HG02571 (cell line): ENCODE results near the gene RABL6.

Experiments
- ATAC-seq: cut with Tn5 transposase; IDR thresholded peaks from one replicate; pipeline ENCODE4 v1.9.1; 2021; ENCODE audit warnings: mild to moderate bottlenecking, moderate library complexity; ENCODE audit not compliant: unreplicated experiment

The RABL6 gene

DNA sequence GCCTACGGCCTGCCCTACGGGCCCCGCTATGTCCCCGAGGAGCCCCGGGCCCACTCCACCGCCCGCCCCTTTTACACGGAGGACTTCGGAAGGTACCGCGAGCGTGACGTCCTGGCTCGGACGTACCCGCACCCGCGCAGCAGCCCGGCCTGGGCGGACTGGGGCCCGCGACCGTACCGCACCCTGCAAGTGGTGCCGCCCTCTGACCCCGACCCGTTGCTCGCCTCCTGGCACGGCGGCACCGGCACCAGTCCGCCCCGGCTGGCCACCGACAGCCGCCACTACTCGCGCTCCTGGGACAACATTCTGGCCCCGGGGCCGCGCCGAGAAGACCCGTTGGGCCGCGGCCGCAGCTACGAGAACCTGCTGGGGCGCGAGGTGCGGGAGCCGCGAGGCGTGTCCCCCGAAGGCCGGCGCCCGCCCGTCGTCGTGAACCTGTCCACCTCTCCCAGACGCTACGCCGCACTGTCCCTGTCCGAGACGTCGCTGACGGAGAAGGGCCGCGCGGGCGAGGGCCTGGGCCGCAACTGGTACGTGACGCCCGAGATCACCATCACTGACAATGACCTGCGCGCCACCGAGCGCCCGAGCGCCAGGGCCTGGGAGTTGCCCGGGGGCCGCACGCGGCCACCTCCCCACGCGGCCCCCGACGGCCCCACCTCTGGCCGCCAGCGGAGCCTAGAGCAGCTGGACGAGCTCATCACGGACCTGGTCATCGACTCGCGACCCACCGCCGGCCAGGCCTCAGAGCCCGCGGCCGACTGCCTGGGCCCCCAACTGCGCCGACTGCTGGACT is 37.9 kb downstream of the RABL6 start:
- no peak for ATAC-seq

DNA sequence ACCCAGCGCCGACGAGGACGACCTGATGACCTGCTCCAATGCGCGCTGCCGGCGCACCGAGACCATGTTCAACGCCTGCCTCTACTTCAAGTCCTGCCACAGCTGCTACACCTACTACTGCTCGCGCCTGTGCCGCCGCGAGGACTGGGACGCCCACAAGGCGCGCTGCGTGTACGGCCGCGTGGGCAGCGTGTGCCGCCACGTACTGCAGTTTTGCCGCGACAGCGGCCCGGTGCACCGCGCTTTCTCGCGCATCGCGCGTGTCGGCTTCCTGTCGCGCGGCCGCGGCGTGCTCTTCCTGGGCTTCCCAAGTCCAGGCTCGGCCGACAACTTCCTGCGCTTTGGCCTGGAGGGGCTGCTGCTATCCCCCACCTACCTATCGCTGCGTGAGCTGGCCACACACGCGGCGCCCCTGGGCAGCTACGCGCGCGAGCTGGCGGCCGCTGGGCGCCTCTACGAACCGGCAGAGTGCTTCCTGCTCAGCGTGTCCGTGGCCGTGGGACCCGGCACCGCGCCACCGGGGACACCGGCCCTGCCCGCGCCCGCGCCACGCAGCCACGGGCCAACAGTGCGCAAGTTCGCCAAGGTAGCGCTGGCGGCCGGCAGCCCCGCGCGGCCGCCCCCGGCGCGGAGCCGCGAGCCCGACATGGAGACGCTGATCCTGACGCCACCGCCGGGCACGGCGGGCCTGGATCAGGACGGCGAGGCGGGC is 38.8 kb downstream of the RABL6 start:
- no peak for ATAC-seq

DNA sequence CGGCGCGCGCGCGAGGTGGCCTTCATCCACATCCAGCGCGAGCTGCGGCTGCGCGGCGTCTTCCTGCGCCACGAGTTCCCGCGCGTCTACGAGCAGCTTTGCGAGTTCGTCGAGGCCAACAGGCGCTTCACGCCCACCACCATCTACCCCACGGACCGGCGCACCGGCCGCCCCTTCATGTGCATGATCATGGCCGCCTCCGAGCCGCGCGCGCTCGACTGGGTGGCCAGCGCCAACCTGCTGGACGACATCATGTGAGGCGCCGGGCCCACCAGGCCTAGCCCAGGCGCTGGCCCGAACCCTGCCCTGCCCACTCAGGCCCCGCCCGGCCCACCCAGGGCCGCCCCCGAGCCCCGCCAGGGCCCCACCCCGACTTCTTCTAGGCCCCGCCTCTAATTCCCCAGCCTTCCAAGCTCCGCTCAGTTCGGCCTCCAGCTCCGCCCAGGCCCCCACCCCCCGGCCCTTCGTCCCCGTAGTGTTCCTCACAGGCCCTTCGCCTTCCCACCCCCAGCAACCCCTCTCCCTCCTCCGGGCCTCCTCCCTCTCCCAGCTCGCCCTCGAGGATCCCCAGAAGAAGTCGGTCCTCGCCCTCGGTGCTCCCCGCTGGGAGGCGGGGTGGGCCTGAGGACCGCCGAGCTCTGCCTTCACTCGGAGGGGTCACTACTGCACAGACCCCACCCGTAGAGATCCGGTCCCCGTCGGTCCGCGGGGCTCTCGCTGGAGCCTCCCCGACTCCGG is 39.5 kb downstream of the RABL6 start:
- no peak for ATAC-seq

DNA sequence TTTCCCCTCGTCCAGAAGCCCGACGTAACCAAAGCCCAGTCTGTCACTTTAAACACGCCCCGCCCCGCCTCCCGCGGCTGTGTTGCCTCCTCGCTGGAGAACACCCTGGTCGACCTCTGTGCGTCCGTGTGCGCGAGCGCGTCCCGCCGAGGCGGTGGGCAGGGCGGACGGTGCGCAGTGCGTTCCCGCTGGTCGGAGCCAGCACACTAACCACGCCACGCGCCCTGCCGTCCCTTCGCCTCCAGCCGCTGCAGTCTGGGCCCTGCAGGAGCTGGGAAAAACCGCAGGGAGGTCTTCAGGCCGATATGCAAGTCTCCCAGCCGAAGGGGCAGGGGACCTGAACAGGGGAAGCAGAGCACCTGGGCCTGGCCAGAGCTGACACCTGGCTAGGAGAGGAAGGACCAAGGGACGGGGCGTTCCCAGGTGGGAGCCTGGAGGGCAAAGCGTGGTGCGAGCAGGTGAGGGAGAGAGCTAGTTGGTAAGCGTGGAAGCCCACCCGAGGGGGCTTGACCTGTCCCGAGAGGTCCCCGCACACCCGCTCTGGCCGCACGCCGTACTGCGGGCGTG is 40.2 kb downstream of the RABL6 start:
- ATAC-seq = no peak

DNA sequence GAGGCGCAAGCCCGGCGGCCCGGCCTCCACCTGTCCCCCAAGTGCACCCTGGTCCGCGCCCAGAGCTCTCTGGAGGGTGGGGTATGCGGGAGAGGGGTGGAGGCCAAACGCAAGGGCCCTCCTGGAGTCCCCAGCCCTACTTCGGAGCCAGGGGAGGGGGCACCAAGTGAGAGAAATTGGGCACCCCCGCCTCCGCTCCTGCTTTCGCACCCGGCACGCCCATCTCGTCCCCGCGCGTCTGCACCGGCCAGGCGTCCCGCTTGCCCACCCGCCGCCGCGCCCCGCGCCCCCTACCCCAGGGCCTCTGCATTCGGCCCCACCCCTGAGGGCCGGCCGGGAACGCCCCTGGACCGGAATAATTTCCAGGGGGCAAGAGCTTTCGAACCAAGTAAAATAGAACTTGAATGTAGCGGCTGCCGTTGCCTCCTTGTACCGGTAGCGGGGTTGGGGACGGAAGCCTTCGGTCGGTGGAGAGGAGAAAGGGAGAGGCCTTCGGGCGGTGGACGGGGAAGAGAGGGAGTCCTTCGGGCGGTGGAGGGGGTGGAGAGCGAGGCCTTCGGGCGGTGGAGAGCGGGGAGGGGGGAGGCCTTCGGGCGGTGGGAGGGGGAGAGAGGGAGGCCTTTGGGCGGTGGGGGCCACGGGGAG is 40.8 kb downstream of the RABL6 start:
- ATAC-seq = peak; percentile 3

DNA sequence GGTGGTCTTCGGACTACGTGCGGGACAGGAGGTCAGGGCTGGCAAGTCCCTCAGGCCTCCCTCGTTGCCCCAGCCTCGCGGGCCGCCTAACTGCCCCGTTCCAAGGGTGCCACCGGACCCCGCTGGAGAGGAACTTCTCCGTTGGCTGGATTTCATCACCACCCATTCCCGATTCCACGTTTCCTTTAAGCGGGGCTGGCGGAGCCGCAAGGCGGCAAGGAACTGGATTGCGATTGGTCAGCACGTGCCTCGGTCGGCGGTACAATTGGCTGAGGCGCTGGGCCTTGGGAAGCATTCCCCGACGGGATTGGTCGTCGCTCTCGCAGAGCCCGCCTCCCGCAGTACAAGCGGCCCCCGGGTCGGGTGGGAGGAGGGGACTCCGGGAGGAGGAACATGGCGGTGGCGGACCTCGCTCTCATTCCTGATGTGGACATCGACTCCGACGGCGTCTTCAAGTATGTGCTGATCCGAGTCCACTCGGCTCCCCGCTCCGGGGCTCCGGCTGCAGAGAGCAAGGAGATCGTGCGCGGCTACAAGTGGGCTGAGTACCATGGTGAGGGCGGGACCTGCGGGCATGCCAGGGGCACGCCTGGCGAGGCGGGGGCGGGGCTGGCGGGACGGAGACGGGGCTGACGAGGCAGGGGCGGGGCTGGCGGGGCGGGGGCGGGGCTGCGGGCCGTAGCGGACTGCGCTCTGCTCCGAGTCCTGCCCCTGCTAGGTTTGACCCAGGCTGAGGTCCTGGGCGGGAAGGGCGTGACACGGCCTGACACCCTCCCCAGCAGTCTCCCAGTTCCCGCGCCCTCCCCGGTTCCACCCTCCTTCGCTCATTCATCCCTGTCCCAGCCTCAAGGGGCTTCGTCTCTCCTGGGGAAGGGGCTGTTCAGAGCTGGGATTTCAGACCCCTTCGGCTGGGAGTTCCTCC is 41.6 kb downstream of the RABL6 start, which contains the start of gene PHPT1:
Gene PHPT1, plus strand, starts transcription at position 372 of the 922 bp plus-strand sequence. Its CDS starts 22 bp downstream, at position 394.
- ATAC-seq = peak; percentile 73

DNA sequence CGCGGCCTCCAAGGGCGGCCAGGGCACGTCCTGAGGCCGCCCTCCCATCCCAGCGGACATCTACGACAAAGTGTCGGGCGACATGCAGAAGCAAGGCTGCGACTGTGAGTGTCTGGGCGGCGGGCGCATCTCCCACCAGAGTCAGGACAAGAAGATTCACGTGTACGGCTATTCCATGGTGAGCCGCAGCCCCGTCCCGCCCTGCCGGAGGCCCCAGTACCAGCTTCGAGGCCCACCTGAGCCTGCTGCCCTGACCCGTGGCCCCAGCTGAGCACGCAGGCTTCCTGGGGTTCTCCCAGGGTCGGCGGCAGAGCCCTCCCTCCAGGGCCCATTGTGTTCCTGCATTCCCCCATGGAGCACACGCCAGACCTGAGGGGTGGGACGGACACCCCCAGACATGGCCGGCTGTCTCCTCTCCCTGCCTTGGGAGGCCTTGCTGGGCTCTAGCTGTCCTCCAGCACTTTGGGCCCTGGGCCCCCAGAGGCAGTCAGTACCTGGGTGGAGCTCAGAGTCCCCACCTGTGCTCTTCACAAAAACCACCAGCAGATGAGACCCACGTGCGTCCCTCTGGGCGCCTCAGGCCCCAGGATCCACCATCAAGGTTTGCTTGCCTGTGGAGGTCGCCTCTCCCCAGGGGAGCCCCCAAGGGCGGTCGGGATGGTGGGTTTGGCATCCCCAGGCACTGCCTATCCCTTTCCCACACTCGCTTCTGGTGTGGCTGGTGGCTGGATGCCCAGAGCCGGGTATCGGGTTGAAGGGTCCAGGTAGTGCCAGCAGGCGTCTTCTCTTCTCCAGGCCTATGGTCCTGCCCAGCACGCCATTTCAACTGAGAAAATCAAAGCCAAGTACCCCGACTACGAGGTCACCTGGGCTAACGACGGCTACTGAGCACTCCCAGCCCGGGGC is 42.5 kb downstream of the RABL6 start:
- no peak for ATAC-seq

DNA sequence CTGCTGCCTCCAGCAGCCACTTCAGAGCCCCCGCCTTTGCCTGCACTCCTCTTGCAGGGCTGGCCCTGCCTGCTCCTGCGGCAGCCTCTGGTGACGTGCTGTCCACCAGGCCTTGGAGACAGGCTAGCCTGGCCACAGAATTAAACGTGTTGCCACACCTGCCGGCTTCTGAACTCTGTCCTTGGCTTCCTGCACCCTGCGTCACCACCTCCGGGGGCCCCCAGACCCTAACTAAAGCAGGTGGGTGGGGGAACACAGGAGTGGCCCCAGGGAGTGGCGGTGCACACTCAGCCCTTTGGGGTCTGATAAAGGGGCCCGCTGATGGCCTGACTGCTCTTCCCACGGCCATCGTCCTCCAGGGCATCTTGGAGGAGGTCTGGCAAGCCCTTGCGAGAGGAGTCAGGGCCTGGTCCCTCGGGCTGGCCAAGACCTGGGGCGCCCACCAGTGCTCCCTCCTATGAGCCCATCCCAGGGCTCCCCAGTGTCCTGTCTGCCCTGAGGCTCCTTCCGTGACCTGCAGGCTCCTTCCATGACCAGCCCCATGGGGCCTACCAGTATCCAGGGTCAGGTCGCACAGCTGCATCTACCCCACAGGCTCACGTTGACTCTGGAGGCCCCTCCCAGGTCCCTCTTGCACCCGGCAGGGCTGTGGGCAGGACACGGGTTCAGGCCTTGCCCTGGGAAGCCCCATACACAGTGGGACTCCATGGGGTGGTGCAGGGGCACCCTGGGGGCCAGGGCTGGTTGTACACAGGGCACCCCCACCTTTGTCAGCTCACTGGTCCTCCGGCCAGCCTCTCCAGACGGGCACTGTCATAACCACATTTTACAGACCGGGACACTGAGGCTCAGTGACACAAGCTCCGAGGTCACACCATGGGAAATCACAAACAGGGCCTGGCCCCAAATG is 43.4 kb downstream of the RABL6 start:
- no peak for ATAC-seq

DNA sequence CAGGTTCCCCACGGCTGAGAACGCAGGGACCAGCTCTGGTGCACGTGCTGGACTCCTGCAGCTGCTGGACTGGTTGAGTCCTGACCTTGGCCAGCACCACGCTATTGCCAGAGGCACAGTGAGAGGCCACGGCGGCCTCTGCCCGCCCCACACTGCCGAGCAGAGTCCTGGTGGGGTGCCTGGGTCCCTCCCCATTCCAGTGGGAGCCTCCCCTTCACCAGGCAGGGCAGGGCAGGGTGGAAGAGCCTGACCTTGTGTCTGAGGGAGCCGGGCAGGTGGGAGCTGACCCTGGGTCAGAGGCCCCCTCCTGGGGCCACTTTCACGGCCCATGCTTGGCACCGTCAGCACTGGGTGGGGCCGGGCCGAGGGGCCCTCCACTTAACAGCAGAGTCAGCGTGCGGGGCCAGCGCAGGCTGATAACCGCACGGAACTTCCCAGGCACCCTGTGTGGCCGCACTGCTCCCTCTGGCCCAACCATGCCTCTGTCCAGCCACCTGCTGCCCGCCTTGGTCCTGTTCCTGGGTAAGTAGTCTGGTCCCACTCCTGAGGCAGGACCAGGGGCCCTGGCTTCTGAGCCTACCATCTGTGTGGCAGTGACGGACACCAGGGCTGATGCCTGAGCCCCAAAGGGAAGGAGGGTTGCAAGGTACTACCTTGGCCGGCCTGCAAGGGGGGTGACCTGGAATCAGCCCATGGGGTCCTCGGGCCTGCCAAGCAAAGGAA is 44.4 kb downstream of the RABL6 start, which contains the start of gene MAMDC4:
Gene MAMDC4, plus strand, starts transcription at position 406 of the 723 bp plus-strand sequence. Its CDS starts 71 bp downstream, at position 477.
- no peak for ATAC-seq

DNA sequence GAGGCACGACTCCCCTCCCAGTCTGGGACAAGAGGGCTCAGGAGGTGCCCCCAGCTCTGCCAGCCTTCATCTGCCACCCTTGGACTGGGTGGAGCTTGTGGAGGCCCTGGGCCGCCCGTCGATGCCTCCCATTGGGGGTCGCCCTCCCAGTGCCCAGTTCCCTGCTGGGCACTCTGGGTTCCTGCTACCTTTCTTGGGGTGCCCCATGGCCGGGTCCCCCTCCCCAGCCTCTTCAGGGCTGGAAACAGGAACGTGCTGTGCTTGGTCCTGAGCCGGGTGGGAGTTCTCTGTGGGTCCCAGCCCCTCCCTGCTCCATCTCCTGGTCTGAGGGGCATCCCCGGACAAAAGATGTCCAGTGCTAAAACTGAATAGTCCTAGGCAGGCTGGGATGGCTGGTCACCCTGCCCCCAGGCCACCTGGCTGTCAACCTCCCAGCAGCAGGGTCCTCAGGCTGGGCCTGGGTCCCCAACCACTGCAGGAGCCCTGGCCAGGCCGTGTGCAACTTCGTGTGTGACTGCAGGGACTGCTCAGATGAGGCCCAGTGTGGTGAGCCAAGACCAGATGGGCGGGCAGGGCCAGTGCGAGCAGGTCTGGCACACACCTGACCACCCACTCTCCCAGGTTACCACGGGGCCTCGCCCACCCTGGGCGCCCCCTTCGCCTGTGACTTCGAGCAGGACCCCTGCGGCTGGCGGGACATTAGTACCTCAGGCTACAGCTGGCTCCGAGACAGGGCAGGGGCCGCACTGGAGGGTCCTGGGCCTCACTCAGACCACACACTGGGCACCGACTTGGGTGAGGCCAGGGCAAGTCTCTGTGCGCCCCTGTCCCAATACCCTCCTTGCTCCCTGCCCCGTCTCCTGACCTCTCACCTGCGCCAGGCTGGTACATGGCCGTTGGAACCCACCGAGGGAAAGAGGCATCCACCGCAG is 45.2 kb downstream of the RABL6 start:
- no peak for ATAC-seq

DNA sequence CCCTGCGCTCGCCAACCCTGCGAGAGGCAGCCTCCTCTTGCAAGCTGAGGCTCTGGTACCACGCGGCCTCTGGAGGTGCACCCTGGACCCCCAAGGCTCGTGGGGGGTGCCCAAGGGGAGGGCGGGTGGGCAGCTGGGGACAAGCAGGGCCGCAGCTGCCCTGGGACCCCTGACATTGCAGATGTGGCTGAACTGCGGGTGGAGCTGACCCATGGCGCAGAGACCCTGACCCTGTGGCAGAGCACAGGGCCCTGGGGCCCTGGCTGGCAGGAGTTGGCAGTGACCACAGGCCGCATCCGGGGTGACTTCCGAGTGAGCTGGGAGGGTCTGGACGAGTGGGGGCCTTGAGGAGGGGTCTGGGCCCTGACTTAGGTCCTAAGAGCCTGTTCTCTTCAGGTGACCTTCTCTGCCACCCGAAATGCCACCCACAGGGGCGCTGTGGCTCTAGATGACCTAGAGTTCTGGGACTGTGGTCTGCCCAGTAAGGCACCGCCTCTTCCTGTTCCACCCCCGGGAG is 45.9 kb downstream of the RABL6 start:
- ATAC-seq = no peak

DNA sequence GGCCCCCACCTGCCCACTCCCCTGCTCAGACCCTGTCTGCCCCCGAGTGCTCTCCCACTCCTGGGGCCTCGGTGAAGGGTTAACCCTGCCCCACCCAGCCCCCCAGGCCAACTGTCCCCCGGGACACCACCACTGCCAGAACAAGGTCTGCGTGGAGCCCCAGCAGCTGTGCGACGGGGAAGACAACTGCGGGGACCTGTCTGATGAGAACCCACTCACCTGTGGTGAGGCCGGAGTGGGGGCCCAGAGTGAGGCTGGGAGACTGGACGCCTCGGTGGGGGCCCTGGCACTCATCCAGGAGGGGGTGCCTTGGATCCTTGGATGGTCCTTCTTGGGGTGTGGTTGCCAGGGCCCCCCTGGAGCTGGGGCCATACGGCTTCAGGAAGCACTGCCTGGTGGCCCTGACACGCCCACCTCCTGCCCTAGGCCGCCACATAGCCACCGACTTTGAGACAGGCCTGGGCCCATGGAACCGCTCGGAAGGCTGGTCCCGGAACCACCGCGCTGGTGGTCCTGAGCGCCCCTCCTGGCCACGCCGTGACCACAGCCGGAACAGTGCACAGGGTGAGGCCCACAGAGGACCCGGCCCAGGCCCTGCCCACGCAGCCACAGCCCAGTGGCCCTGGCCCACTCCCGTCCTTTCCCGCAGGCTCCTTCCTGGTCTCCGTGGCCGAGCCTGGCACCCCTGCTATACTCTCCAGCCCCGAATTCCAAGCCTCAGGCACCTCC is 46.5 kb downstream of the RABL6 start:
- ATAC-seq = no peak

DNA sequence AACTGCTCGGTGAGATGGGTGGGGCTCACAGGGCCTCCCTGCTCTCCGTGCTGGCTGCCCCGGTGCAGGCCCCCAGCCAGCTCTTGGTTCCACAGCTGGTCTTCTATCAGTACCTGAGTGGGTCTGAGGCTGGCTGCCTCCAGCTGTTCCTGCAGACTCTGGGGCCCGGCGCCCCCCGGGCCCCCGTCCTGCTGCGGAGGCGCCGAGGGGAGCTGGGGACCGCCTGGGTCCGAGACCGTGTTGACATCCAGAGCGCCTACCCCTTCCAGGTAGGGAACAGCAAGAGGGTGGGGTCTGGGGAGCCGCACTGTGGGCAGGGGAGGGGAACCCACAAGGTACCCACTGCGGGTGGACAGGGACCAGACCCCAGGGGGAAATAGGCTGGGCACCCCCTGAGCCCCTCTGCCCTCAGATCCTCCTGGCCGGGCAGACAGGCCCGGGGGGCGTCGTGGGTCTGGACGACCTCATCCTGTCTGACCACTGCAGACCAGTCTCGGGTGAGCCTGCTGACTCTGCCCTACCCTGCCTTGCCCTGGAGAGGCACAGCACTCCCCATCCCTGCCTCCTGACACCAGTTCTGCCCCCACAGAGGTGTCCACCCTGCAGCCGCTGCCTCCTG is 47.2 kb downstream of the RABL6 start:
- ATAC-seq = no peak

DNA sequence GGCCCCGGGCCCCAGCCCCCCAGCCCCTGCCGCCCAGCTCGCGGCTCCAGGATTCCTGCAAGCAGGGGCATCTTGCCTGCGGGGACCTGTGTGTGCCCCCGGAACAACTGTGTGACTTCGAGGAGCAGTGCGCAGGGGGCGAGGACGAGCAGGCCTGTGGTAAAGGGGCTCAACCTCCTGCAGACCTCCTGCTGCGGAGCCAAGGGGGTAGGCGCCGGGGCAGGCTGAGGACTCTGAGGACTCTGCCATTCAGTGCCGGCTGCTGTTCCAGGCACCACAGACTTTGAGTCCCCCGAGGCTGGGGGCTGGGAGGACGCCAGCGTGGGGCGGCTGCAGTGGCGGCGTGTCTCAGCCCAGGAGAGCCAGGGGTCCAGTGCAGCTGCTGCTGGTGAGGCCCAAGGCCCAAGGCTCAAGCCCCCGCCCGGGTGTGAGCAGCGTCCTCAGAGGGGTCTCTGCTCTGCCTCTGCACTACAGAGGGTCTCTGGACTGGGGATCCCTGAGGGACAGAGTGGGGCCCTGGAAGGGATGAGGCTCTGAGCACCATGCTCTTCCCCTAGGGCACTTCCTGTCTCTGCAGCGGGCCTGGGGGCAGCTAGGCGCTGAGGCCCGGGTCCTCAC is 47.8 kb downstream of the RABL6 start:
- ATAC-seq = no peak
